Mucosa of stomach (tissue), 1 donor: ENCODE data around the gene MLLT3.

Experiments used
- H3K27me3 ChIP-seq: one replicate; pipeline ENCODE4 v1.7.0; 2013; ENCODE audit warnings: mild to moderate bottlenecking, low read length; ENCODE audit not compliant: control insufficient read depth, insufficient read depth
- H3K36me3 ChIP-seq: one replicate; pipeline ENCODE4 v1.7.0; 2013; ENCODE audit warnings: low read length; ENCODE audit not compliant: control insufficient read depth, insufficient read depth
- H3K4me1 ChIP-seq: one replicate; pipeline ENCODE4 v1.7.0; 2013; ENCODE audit warnings: mild to moderate bottlenecking, low read length; ENCODE audit not compliant: control insufficient read depth, insufficient read depth
- H3K4me3 ChIP-seq: one replicate; pipeline ENCODE4 v1.7.0; 2013; ENCODE audit warnings: low read length
- H3K9ac ChIP-seq: one replicate; pipeline ENCODE4 v1.7.0; 2013; ENCODE audit warnings: mild to moderate bottlenecking, low read length, moderate library complexity
- H3K9me3 ChIP-seq: one replicate; pipeline ENCODE4 v1.7.0; 2013; ENCODE audit warnings: mild to moderate bottlenecking, low read length, moderate library complexity; ENCODE audit not compliant: control insufficient read depth
- donor health status: Pancreatic carcinoma.

The MLLT3 gene

DNA sequence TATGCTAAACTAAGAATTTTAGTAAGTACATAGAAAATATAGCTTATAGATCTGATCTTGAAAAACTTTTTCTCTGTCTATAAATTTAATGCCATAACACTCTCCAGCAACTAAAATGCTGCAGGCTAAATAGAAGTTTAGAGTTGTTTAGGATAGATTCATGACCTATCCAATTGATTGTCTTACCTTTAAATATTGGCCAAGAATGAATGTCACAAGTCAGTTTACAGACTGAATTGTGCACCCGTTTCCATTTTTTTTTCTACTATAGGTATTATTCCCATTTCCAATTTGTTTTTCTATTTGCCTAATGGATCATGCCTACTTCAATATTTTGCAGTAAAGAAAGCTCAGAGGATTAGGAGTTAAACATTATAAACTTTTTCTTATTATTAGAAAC lies 129.5 kb downstream of the MLLT3 start:
- no peaks in the 10 kb centered on the region for H3K9me3 ChIP-seq
- H3K9ac ChIP-seq = no peak overlapping the region
- H3K4me3 ChIP-seq = no peak overlapping the region
- H3K4me1 ChIP-seq = no peaks in the 10 kb centered on the region
- no peaks in the 10 kb centered on the region for H3K36me3 ChIP-seq
- no peaks in the 10 kb centered on the region for H3K27me3 ChIP-seq

GRCh38 chr9:20491612-20492011 lies 130.7 kb downstream of the MLLT3 start:
- H3K36me3 ChIP-seq = no peaks in the 10 kb centered on the region
- no peak overlapping the region for H3K4me3 ChIP-seq
- no peaks in the 10 kb centered on the region for H3K4me1 ChIP-seq
- no peaks in the 10 kb centered on the region for H3K9me3 ChIP-seq
- H3K27me3 ChIP-seq = no peaks in the 10 kb centered on the region
- no peak overlapping the region for H3K9ac ChIP-seq

DNA sequence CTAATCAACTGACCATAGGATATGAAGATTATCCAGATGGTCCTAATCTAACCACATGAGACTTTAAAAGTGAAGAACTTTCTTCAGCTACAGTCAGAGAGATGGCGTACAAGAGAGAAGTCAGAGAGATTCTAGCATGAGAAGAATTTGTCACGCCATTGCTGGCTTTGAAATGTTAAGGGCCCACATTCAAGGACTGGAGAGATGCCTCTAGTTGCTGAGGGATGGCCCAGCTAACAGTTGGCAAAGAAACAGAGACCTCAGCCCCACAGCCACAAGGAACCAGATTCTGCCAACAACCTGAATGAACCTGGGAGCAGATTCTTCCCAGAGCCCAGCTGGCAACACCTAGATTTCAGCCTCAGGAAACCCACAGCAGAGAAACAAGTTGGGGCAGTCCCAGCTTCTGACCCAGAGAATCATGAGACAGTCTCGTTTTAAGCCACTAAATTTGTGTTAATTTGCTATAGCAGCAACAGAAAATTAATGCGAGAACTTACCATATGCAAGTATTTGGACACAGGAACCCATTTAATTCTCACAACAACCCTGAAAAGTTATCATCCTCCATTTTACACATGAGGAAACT lies 132.0 kb downstream of the MLLT3 start:
- Histone ChIP-seq H3K27me3 (no peaks in the 10 kb centered on the region), H3K9ac (no peak overlapping the region), H3K9me3 (no peaks in the 10 kb centered on the region), H3K4me3 (no peak overlapping the region), H3K36me3 (no peaks in the 10 kb centered on the region), H3K4me1 (no peaks in the 10 kb centered on the region)

- H3K9ac ChIP-seq = no peak overlapping the region
- H3K36me3 ChIP-seq = no peaks in the 10 kb centered on the region
- no peak overlapping the region for H3K4me3 ChIP-seq
Measured at GRCh38 chr9:20488691-20489090, 133.6 kb downstream of the MLLT3 start.

GRCh38 chr9:20486552-20486951 lies 135.7 kb downstream of the MLLT3 start:
- no peaks in the 10 kb centered on the region for H3K9me3 ChIP-seq
- no peaks in the 10 kb centered on the region for H3K36me3 ChIP-seq
- H3K4me3 ChIP-seq = no peak overlapping the region
- H3K27me3 ChIP-seq = no peaks in the 10 kb centered on the region
- no peaks in the 10 kb centered on the region for H3K4me1 ChIP-seq
- no peak overlapping the region for H3K9ac ChIP-seq

More at GRCh38 chr9:20488691-20489090, 133.6 kb downstream of the MLLT3 start:
- no peaks in the 10 kb centered on the region for H3K27me3 ChIP-seq
- no peaks in the 10 kb centered on the region for H3K9me3 ChIP-seq
- H3K4me1 ChIP-seq = no peaks in the 10 kb centered on the region

DNA sequence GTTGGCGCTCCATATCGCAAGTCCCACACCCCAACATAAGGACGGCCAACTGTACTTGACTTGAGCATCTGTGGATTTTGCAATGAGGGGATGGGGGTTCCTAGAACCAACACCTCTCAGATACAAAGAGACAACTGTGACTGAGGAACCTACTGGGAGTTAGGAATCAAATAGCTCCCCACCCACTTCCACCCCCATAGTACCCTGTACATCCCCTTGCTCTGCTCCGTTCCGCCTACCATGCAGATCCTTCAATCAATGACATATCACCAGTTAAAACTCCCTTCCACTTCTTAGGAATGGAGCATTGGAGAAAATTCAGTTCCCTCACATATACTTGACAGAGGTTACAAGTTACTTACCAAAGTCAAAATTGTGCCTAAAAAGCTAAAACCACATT lies 140.9 kb downstream of the MLLT3 start:
- Histone ChIP-seq H3K9ac (no peak overlapping the region), H3K4me1 (no peaks in the 10 kb centered on the region), H3K4me3 (no peak overlapping the region), H3K9me3 (no peaks in the 10 kb centered on the region), H3K27me3 (no peaks in the 10 kb centered on the region), H3K36me3 (no peaks in the 10 kb centered on the region)

- Histone ChIP-seq H3K9ac (no peak overlapping the region), H3K4me1 (no peaks in the 10 kb centered on the region), H3K27me3 (no peaks in the 10 kb centered on the region), H3K9me3 (no peaks in the 10 kb centered on the region), H3K4me3 (no peak overlapping the region), H3K36me3 (no peaks in the 10 kb centered on the region)
Measured at GRCh38 chr9:20480249-20480648, 142.1 kb downstream of the MLLT3 start.

- H3K27me3 ChIP-seq = no peaks in the 10 kb centered on the region
- no peaks in the 10 kb centered on the region for H3K36me3 ChIP-seq
- H3K4me1 ChIP-seq = no peaks in the 10 kb centered on the region
- no peaks in the 10 kb centered on the region for H3K9me3 ChIP-seq
- no peak overlapping the region for H3K9ac ChIP-seq
- no peak overlapping the region for H3K4me3 ChIP-seq
Measured at GRCh38 chr9:20479419-20480155, 142.7 kb downstream of the MLLT3 start.

DNA sequence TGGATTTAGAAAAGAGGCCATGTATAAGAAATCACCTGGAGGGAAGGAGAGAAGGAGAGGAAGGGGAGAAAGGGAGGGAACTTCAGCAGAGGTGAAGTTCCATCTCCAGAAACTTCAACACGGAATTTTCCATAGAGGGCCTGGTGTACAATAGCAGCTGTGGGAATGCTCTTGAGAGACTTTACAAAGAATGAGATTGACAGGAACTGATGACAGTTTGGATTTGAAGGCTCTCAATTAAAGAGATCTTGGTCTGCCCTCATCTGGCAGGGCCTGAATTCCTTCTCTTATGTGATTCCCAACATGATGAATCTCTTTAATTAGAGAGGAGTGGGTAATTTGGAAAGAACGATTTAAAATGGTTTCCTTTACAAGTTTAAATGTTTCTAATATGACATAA lies 143.5 kb downstream of the MLLT3 start:
- Histone ChIP-seq H3K4me1 (no peaks in the 10 kb centered on the region), H3K9ac (no peak overlapping the region), H3K36me3 (no peaks in the 10 kb centered on the region), H3K4me3 (no peak overlapping the region), H3K9me3 (no peaks in the 10 kb centered on the region), H3K27me3 (no peaks in the 10 kb centered on the region)

DNA sequence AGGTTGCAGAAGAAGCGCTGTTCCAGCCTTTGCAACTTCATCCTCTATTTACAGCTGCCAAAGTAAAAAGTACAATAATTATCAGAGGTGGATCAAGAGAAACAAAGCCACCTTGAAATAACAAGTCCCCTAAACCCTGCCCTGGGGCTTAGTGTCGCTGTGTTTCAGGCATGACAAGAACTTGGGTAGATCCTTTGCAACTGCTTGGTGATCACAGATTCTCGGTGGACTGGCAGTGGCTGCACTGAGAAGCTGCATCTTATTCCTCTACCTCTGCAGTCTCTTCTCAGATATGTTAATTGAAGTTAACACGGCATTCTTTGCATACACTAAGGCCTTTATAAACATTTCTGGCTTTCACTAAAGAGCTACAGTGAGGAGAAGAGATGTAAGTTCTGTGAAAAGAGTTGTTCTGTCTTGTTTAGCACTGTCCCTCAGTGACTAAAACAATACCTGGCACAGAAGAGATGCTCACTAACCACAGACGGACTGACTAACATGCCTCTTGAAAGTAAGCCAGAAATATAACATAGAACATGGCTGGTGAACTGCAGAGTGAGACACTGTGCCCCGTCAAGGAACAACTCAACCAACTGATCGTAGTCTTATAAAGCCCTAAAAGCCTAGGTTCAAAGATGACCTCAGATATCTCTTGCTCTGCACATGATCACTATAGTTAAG lies 144.2 kb downstream of the MLLT3 start:
- Histone ChIP-seq H3K4me1 (no peaks in the 10 kb centered on the region), H3K27me3 (no peaks in the 10 kb centered on the region), H3K4me3 (no peak overlapping the region)

GRCh38 chr9:20476912-20477521 lies 145.3 kb downstream of the MLLT3 start:
- Histone ChIP-seq H3K9me3 (no peaks in the 10 kb centered on the region), H3K36me3 (no peaks in the 10 kb centered on the region), H3K9ac (no peak overlapping the region), H3K4me3 (no peak overlapping the region), H3K4me1 (no peaks in the 10 kb centered on the region), H3K27me3 (no peaks in the 10 kb centered on the region)

More for the DNA sequence above, 144.2 kb downstream of the MLLT3 start:
- Histone ChIP-seq H3K9ac (no peak overlapping the region), H3K36me3 (no peaks in the 10 kb centered on the region), H3K9me3 (no peaks in the 10 kb centered on the region)

- Histone ChIP-seq H3K4me3 (no peak overlapping the region), H3K4me1 (no peaks in the 10 kb centered on the region), H3K9me3 (no peaks in the 10 kb centered on the region), H3K9ac (no peak overlapping the region), H3K27me3 (no peaks in the 10 kb centered on the region), H3K36me3 (no peaks in the 10 kb centered on the region)
Measured at GRCh38 chr9:20474496-20474895, 147.8 kb downstream of the MLLT3 start.
